ENCODE data around the gene PLN.

PLN gene

DNA sequence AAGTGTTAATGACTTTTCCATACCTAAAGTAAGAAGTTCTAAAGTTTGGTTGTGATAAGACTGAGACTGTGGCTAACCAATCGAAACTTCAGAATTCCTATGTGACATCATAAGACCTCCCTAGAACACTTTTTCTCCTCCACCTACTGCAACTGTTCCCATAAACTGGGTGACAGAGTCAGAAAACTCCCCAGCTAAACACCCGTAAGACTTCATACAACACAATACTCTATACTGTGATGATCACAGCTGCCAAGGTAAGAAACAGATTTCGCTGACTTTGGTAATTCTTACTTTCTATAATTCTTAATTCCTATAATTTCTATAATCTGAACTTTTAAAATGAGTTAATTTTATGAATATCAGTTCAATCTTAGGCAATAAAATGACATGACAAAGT, at the start of gene PLN:
Gene PLN, plus strand, starts transcription at position 161 of the 400 bp plus-strand sequence. CDS start 10,626 bp downstream, outside the sequence.
- in situ Hi-C loops (cut with MboI; ENCODE audit: low sequenced_read_pairs), result no loop called here
- no peaks in the 10 kb centered on the region for H3K27me3 ChIP-seq (ENCODE audit: low read depth)
- no peak within 1 kb of the TSS for H3K4me3 ChIP-seq
- H3K9me3 ChIP-seq, result no peaks in the 10 kb centered on the region
- H3K36me3 ChIP-seq (replicated peaks), result no peaks in the 10 kb centered on the region
- DNase-seq (ENCODE audit: low spot score in 2 of 2), result no peak
- 0 out of 2 replicates have a peak, but pooled peaks cover 3% of the 10 kb centered on the region for H3K4me1 ChIP-seq

- H3K4me1 ChIP-seq, result no peaks in the 10 kb centered on the region
- no peaks in the 10 kb centered on the region for H3K36me3 ChIP-seq (replicated peaks)
- no peaks in the 10 kb centered on the region for H3K27me3 ChIP-seq (ENCODE audit: low read depth)
- DNase-seq (ENCODE audit: low spot score in 2 of 2), result no peak
- no peaks in the 10 kb centered on the region for H3K9me3 ChIP-seq
- in situ Hi-C loops (cut with MboI; ENCODE audit: low sequenced_read_pairs), result loop anchor here (25.0 kb wide), 2 partner anchors 213 to 663 kb away; no protein-coding TSS in a partner anchor
- H3K4me3 ChIP-seq, result no peak overlapping the region
Observed at GRCh38 chr6:118500130-118501015, 47.7 kb upstream of the PLN start.

DNA sequence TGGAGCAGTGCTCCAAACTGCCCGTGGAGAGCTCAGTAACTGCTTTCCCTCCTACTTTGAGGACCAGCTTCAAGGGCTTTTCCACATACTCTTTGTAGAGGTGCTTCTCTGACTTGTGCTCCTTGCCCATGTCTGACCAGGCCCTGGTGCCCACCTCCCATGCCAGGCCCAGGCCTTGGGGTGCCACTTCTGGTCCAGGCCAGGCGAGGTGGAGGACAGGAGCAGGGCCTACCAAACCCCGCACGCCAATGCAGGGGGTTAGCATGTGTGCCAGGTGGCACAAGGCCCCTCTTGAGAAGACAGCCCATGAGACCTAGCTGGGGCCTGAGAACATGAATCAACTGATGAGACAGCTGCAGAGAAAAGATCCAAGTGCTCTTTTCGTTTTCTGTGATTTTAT, 47.0 kb upstream of the PLN start:
- Histone ChIP-seq H3K36me3 (replicated peaks) (no peaks in the 10 kb centered on the region), H3K9me3 (no peaks in the 10 kb centered on the region), H3K4me3 (no peak overlapping the region), H3K4me1 (no peaks in the 10 kb centered on the region), H3K27me3 (ENCODE audit: low read depth) (no peaks in the 10 kb centered on the region)
- in situ Hi-C loops (cut with MboI; ENCODE audit: low sequenced_read_pairs), result loop anchor here (25.0 kb wide), 2 partner anchors 214 to 664 kb away; no protein-coding TSS in a partner anchor
- DNase-seq (ENCODE audit: low spot score in 2 of 2), result no peak

GRCh38 chr6:118501765-118502164, 46.3 kb upstream of the PLN start:
- Histone ChIP-seq H3K4me3 (no peak overlapping the region), H3K4me1 (no peaks in the 10 kb centered on the region), H3K36me3 (replicated peaks) (no peaks in the 10 kb centered on the region), H3K9me3 (no peaks in the 10 kb centered on the region), H3K27me3 (ENCODE audit: low read depth) (no peaks in the 10 kb centered on the region)
- no peak for DNase-seq (ENCODE audit: low spot score in 2 of 2)
- in situ Hi-C loops (cut with MboI; ENCODE audit: low sequenced_read_pairs), result loop anchor here (25.0 kb wide), 2 partner anchors 214 to 664 kb away; no protein-coding TSS in a partner anchor

GRCh38 chr6:118502169-118502568, 45.9 kb upstream of the PLN start:
- Histone ChIP-seq H3K4me3 (no peak overlapping the region), H3K27me3 (ENCODE audit: low read depth) (no peaks in the 10 kb centered on the region), H3K4me1 (no peaks in the 10 kb centered on the region), H3K36me3 (replicated peaks) (no peaks in the 10 kb centered on the region), H3K9me3 (no peaks in the 10 kb centered on the region)
- no peak for DNase-seq (ENCODE audit: low spot score in 2 of 2)
- in situ Hi-C loops (cut with MboI; ENCODE audit: low sequenced_read_pairs), result loop anchor here (25.0 kb wide), 2 partner anchors 215 to 665 kb away; no protein-coding TSS in a partner anchor

- H3K4me1 ChIP-seq, result no peaks in the 10 kb centered on the region
- H3K4me3 ChIP-seq, result no peak overlapping the region
- in situ Hi-C loops (cut with MboI; ENCODE audit: low sequenced_read_pairs), result loop anchor here (25.0 kb wide), 2 partner anchors 217 to 667 kb away; no protein-coding TSS in a partner anchor
Observed at GRCh38 chr6:118504611-118505010, 43.5 kb upstream of the PLN start.

GRCh38 chr6:118505656-118506055, 42.4 kb upstream of the PLN start:
- no peak for DNase-seq (ENCODE audit: low spot score in 2 of 2)
- Histone ChIP-seq H3K4me3 (no peak overlapping the region), H3K27me3 (ENCODE audit: low read depth) (no peaks in the 10 kb centered on the region), H3K9me3 (no peaks in the 10 kb centered on the region), H3K36me3 (replicated peaks) (no peaks in the 10 kb centered on the region), H3K4me1 (no peaks in the 10 kb centered on the region)
- in situ Hi-C loops (cut with MboI; ENCODE audit: low sequenced_read_pairs), result loop anchor here (25.0 kb wide), 2 partner anchors 218 to 668 kb away; no protein-coding TSS in a partner anchor

More at GRCh38 chr6:118504611-118505010, 43.5 kb upstream of the PLN start:
- Histone ChIP-seq H3K27me3 (ENCODE audit: low read depth) (no peaks in the 10 kb centered on the region), H3K9me3 (no peaks in the 10 kb centered on the region), H3K36me3 (replicated peaks) (no peaks in the 10 kb centered on the region)
- no peak for DNase-seq (ENCODE audit: low spot score in 2 of 2)

DNA sequence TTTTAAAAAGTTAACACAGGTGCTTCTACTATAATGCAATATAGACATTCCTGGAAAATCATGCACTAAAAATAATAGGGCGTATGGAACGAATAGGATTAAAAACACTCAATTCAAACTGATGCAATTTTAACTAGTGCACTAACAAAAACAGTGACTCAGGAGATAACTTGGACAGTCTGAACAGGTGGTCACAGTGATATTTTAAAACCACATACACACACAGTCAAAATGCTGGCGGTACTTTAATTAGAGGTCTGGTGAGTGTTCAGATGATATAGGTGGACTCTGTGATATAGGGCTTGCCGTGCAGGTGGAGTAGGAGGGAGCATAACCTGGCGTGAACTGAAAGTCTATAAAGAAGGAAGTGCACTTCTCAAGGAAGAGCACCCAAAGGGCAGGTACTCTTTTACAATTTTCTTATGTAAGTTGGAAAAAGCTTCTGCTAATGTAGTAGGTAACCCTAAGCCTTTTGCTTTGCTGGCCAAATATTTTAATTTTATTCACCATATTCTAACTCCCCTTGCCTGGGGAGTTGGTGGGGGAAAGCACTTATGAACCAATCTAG, 41.9 kb upstream of the PLN start:
- no peaks in the 10 kb centered on the region for H3K36me3 ChIP-seq (replicated peaks)

GRCh38 chr6:118507636-118508035, 40.5 kb upstream of the PLN start:
- in situ Hi-C loops (cut with MboI; ENCODE audit: low sequenced_read_pairs), result loop anchor here (25.0 kb wide), 2 partner anchors 220 to 670 kb away; no protein-coding TSS in a partner anchor

More for the DNA sequence above, 41.9 kb upstream of the PLN start:
- Histone ChIP-seq H3K27me3 (ENCODE audit: low read depth) (no peaks in the 10 kb centered on the region), H3K9me3 (no peaks in the 10 kb centered on the region), H3K4me1 (no peaks in the 10 kb centered on the region), H3K4me3 (no peak overlapping the region)
- in situ Hi-C loops (cut with MboI; ENCODE audit: low sequenced_read_pairs), result loop anchor here (25.0 kb wide), 2 partner anchors 219 to 669 kb away; no protein-coding TSS in a partner anchor
- no peak for DNase-seq (ENCODE audit: low spot score in 2 of 2)

GRCh38 chr6:118509009-118509617, 39.0 kb upstream of the PLN start:
- Histone ChIP-seq H3K27me3 (ENCODE audit: low read depth) (no peaks in the 10 kb centered on the region), H3K4me1 (no peaks in the 10 kb centered on the region), H3K4me3 (no peak overlapping the region), H3K36me3 (replicated peaks) (no peaks in the 10 kb centered on the region), H3K9me3 (no peaks in the 10 kb centered on the region)
- DNase-seq (ENCODE audit: low spot score in 2 of 2), result peak in 1 of 2 experiments; percentile 22
- in situ Hi-C loops (cut with MboI; ENCODE audit: low sequenced_read_pairs), result loop anchor here (25.0 kb wide), 2 partner anchors 222 to 672 kb away; no protein-coding TSS in a partner anchor

More at GRCh38 chr6:118507636-118508035, 40.5 kb upstream of the PLN start:
- no peak for DNase-seq (ENCODE audit: low spot score in 2 of 2)
- no peaks in the 10 kb centered on the region for H3K36me3 ChIP-seq (replicated peaks)
- H3K4me1 ChIP-seq, result no peaks in the 10 kb centered on the region
- H3K9me3 ChIP-seq, result no peaks in the 10 kb centered on the region
- H3K4me3 ChIP-seq, result no peak overlapping the region
- H3K27me3 ChIP-seq (ENCODE audit: low read depth), result no peaks in the 10 kb centered on the region

- Histone ChIP-seq H3K27me3 (ENCODE audit: low read depth) (no peaks in the 10 kb centered on the region), H3K9me3 (no peaks in the 10 kb centered on the region), H3K4me3 (no peak overlapping the region), H3K36me3 (replicated peaks) (no peaks in the 10 kb centered on the region), H3K4me1 (no peaks in the 10 kb centered on the region)
- in situ Hi-C loops (cut with MboI; ENCODE audit: low sequenced_read_pairs), result loop anchor here (25.0 kb wide), 2 partner anchors 225 to 675 kb away; no protein-coding TSS in a partner anchor
- no peak for DNase-seq (ENCODE audit: low spot score in 2 of 2)
Observed at GRCh38 chr6:118511930-118512715, 36.0 kb upstream of the PLN start.

DNA sequence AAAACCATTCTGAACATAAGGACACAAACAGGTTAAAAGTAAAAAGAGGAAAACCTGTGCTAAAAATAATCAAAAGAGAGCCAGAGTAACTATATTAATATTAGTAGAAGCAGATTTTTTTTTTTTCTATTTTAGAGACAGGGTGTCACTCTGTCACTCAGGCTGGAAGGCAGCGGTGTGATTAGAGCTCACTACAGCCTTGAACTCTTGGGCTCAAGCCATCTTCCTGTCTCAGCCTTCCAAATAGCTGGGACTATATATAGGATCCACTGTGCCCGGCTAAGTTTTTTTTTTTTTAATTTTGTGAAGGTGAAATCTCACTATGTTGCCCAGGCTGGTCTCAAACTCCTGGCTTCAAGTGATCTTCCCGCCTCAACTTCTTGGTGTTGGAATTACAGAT, 33.4 kb upstream of the PLN start:
- H3K4me1 ChIP-seq, result no peaks in the 10 kb centered on the region
- H3K4me3 ChIP-seq, result no peak overlapping the region
- no peaks in the 10 kb centered on the region for H3K36me3 ChIP-seq (replicated peaks)
- no peaks in the 10 kb centered on the region for H3K27me3 ChIP-seq (ENCODE audit: low read depth)
- no peak for DNase-seq (ENCODE audit: low spot score in 2 of 2)
- in situ Hi-C loops (cut with MboI; ENCODE audit: low sequenced_read_pairs), result loop anchor here (25.0 kb wide), 2 partner anchors 227 to 677 kb away; no protein-coding TSS in a partner anchor
- H3K9me3 ChIP-seq, result no peaks in the 10 kb centered on the region

GRCh38 chr6:118522422-118522821, 25.7 kb upstream of the PLN start:
- H3K36me3 ChIP-seq (replicated peaks), result no peaks in the 10 kb centered on the region
- no peak overlapping the region for H3K4me3 ChIP-seq
- in situ Hi-C loops (cut with MboI; ENCODE audit: low sequenced_read_pairs), result loop anchor here (25.0 kb wide), 2 partner anchors 235 to 685 kb away; no protein-coding TSS in a partner anchor
- no peaks in the 10 kb centered on the region for H3K9me3 ChIP-seq
- H3K4me1 ChIP-seq, result no peaks in the 10 kb centered on the region
- no peaks in the 10 kb centered on the region for H3K27me3 ChIP-seq (ENCODE audit: low read depth)
- no peak for DNase-seq (ENCODE audit: low spot score in 2 of 2)

Data from HAP-1 (cell line).